Kidney (tissue), 11 donors: ENCODE measurements around the gene FBXW10. TPM values are rescaled to one million over a fixed set of nuclear protein-coding genes. Genes with fewer than 3 reads are reported as not detected.
A peak's percentile ranks its signal among the peaks of the same experiment; 100 is the strongest.
"Not testable (repeated sequence)": the region's sequence is repeated elsewhere in the genome, so short reads cannot be mapped to it uniquely, and the experiment has no call there.

Experiments used
- DNase-seq, 5 donors: peaks; one replicate each; pipeline ENCODE4 v3.0.0-alpha.2; 2013 to 2020
- FAIRE-seq: peaks from 2 replicates; lab custom pipeline; 2012; peaks lifted over from hg19 to GRCh38; lab: Jason Lieb, UNC
- H3K27ac ChIP-seq, 2 donors: one replicate each; pipeline ENCODE4 v1.7.0; 2013; ENCODE audit warnings: low read depth in 2 of 2, low read length in 2 of 2, inconsistent platforms in 1 of 2
- H3K27me3 ChIP-seq: one replicate; pipeline ENCODE4 v1.7.1; 2013; ENCODE audit warnings: low read length, inconsistent platforms; ENCODE audit not compliant: control insufficient read depth, insufficient read depth
- H3K36me3 ChIP-seq, 3 donors: one replicate each; pipeline versions ENCODE4 v1.7.0 to v1.7.1; 2013; ENCODE audit warnings: low read length in 3 of 3, control low read depth in 1 of 3, inconsistent platforms in 1 of 3; ENCODE audit not compliant: insufficient read depth in 3 of 3, control insufficient read depth in 2 of 3
- H3K4me1 ChIP-seq, 3 donors: one replicate each; pipeline versions ENCODE4 v1.7.0 to v1.7.1; 2013; ENCODE audit warnings: low read length in 3 of 3, inconsistent platforms in 1 of 3, low read depth in 1 of 3; ENCODE audit not compliant: control insufficient read depth in 2 of 3, insufficient read depth in 2 of 3
- H3K4me3 ChIP-seq, 3 donors: one replicate each; pipeline versions ENCODE4 v1.7.0 to v1.8.1; 2013; ENCODE audit warnings: low read length in 3 of 3, control low read depth in 1 of 3, inconsistent platforms in 1 of 3
- H3K9ac ChIP-seq, 3 donors: one replicate each; pipeline versions ENCODE4 v1.7.0 to v1.7.1; 2013; ENCODE audit warnings: low read length in 3 of 3, control low read depth in 1 of 3, inconsistent platforms in 1 of 3
- H3K9me3 ChIP-seq, 3 donors: one replicate each; pipeline versions ENCODE4 v1.7.0 to v1.7.1; 2013; ENCODE audit warnings: low read length in 3 of 3, control low read depth in 1 of 3, inconsistent platforms in 1 of 3; ENCODE audit not compliant: control insufficient read depth in 2 of 3, insufficient read depth in 1 of 3
- intact Hi-C: fragments of 100-400 bp; cut with DNase I; formaldehyde crosslinking; loops from one replicate; pipeline ENCODE4 v1.11.1; 2022
- polyA plus RNA-seq: library from polyadenylated mRNA; stranded (reverse); fragments of 350-450 nt; fragmentation: Illumina TruSeq; extraction: RNeasy Lipid Tissue Mini Kit (QIAGEN cat#74804); gene quantifications from one replicate; pipeline ENCODE4 v1.2.3, GENCODE V29; 2014; ENCODE audit warnings: low read depth, low replicate concordance; ENCODE audit not compliant: insufficient read depth
- total RNA-seq: library from RNA; stranded (reverse); fragmentation: NEBNext Ultra II Directional; extraction: Animal tissue kit (Norgen Biotek cat#: 25700); gene quantifications from one replicate; pipeline ENCODE4 v1.2.1, GENCODE V29; 2021
- donor health status: control.
- donor health status: control.
- donor health status: DM: yes; HTN: yes; CAD: no.
- donor health status: Normal renal cell carcinoma (clear cell type).

The FBXW10 gene
- total and polyA plus RNA-seq, 2 donors from 2014 or later = not detected

GRCh38 chr17:18755969-18756368 is 12.1 kb downstream of the FBXW10 start:
- intact Hi-C loops, H3K4me1 ChIP-seq, DNase-seq: not testable (repeated sequence)

GRCh38 chr17:18757368-18758044 is 13.7 kb downstream of the FBXW10 start:
- H3K9ac ChIP-seq, H3K9me3 ChIP-seq, H3K4me3 ChIP-seq, H3K36me3 ChIP-seq, intact Hi-C loops, H3K27ac ChIP-seq, H3K27me3 ChIP-seq, FAIRE-seq, DNase-seq, H3K4me1 ChIP-seq: not testable (repeated sequence)

More at GRCh38 chr17:18755969-18756368, 12.1 kb downstream of the FBXW10 start:
- not testable (repeated sequence) for H3K27me3 ChIP-seq, H3K9me3 ChIP-seq, H3K27ac ChIP-seq, H3K9ac ChIP-seq, H3K36me3 ChIP-seq, FAIRE-seq, H3K4me3 ChIP-seq

GRCh38 chr17:18758344-18758743 is 14.5 kb downstream of the FBXW10 start:
- intact Hi-C loops, H3K9ac ChIP-seq, H3K9me3 ChIP-seq, H3K4me1 ChIP-seq, H3K27ac ChIP-seq, DNase-seq, H3K27me3 ChIP-seq, H3K36me3 ChIP-seq, H3K4me3 ChIP-seq, FAIRE-seq: not testable (repeated sequence)

DNA sequence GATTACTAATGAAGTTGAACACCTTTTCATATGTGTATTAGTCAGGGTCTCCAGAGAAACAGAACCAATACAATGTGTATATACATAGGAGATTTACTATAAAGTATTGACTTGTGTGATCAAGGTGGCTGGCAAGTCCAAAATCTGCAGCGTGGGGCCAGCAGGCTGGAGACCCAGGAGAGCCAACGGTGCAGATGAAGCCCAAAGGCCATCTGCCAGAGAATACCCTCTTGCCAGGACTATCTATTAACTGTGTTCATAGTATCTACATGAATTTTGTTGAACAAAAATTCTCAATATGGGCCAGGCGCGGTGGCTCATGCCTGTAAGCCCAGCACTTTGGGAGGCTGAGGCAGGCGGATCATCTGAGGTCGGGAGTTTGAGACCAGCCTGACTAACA is 16.4 kb downstream of the FBXW10 start:
- intact Hi-C loops, H3K4me3 ChIP-seq, H3K9ac ChIP-seq, DNase-seq, H3K4me1 ChIP-seq, H3K27ac ChIP-seq, FAIRE-seq, H3K9me3 ChIP-seq, H3K36me3 ChIP-seq, H3K27me3 ChIP-seq: not testable (repeated sequence)

DNA sequence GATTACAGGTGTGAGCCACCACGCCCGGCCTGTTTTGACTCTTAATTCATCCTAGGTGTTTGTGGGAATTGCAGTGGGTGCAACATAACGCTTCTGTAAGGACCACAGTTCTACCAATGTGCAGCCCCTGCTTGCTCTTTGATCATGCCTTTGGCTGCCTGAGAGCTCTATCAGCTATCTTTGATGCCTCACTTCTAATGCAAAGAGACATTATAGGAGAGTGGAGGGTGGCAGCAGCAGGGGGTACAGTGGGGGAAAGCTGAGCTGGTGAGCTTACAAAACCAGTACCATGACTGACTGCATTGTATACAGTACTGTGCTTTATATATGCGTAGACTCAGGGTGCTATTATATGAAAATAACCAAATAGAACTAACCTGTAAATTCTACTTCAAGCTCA is 26.7 kb downstream of the FBXW10 start:
- H3K9ac ChIP-seq, H3K27ac ChIP-seq, FAIRE-seq, H3K36me3 ChIP-seq, DNase-seq, H3K4me3 ChIP-seq, intact Hi-C loops, H3K9me3 ChIP-seq, H3K27me3 ChIP-seq, H3K4me1 ChIP-seq: not testable (repeated sequence)

DNA sequence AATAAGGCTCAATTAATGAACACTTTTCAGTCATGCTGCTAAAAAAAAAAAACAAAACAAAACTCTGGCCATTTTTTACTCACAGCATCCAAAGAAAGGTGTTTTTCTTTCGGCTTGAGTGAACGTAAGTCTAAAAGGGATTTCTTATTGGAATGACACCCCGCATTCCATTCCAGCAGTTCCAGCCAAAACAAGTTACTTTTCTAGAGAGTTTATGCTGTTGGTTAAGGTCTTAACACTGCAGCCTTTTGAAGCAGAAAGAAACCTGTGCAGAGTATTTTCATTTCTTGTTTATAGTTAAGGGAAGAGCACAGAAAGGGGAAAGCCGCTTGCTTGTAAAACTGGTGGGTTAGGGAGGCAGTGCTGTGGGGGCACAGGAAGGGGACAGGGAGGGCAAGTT is 27.2 kb downstream of the FBXW10 start:
- DNase-seq = peak in 2 of 5 donors; percentile 43 to 62
- H3K9me3 ChIP-seq, FAIRE-seq, H3K4me1 ChIP-seq, H3K27ac ChIP-seq, H3K36me3 ChIP-seq, H3K27me3 ChIP-seq, H3K9ac ChIP-seq, H3K4me3 ChIP-seq, intact Hi-C loops: not testable (repeated sequence)
